Retina (tissue), 1 donor: ENCODE data around the gene PML.

ENCODE experiments used
- DNase-seq: peaks from one replicate; pipeline ENCODE4 v3.0.0-alpha.2; 2016

Gene PML, protein sequence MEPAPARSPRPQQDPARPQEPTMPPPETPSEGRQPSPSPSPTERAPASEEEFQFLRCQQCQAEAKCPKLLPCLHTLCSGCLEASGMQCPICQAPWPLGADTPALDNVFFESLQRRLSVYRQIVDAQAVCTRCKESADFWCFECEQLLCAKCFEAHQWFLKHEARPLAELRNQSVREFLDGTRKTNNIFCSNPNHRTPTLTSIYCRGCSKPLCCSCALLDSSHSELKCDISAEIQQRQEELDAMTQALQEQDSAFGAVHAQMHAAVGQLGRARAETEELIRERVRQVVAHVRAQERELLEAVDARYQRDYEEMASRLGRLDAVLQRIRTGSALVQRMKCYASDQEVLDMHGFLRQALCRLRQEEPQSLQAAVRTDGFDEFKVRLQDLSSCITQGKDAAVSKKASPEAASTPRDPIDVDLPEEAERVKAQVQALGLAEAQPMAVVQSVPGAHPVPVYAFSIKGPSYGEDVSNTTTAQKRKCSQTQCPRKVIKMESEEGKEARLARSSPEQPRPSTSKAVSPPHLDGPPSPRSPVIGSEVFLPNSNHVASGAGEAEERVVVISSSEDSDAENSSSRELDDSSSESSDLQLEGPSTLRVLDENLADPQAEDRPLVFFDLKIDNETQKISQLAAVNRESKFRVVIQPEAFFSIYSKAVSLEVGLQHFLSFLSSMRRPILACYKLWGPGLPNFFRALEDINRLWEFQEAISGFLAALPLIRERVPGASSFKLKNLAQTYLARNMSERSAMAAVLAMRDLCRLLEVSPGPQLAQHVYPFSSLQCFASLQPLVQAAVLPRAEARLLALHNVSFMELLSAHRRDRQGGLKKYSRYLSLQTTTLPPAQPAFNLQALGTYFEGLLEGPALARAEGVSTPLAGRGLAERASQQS

DNA sequence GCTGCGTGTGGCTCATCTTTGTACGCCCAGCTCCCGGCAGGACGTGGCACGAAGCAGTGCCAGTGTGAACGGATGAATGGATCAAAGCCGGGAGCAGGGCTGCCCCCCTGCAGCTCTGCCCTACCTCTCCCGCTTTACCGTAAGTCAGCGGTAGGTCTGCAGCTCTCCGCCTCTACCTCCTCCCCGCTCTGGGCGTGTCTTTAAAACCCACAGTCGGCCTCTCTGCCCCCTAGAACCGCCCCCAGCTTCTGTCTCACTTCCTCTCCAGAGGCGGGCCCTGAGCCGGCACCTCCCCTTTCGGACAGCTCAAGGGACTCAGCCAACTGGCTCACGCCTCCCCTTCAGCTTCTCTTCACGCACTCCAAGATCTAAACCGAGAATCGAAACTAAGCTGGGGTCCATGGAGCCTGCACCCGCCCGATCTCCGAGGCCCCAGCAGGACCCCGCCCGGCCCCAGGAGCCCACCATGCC, at the start of gene PML:
Gene PML, plus strand, starts transcription at position 304 of the 471 bp plus-strand sequence. Its CDS starts 97 bp downstream, at position 401.
- DNase-seq: peak; percentile 91

DNA sequence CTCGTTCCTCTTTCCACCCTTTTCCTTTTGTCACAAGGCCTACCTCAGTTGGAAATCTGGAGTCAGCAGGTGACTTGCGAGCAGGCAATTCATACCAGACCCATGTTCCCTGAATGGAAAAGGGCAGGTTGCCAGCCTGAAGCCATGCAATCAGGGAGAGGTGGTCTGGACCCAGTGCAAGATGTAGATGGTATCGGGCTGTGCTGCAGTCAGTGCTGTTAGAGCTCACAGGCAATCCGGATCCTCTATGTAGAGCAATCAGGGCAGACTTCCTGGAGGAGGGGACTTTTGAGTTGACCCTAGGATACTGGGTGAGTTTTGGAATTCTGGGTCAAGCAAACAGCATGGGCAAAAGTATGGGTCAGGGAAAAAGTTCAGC, 49.4 kb upstream of the PML start:
- DNase-seq: no peak

DNA sequence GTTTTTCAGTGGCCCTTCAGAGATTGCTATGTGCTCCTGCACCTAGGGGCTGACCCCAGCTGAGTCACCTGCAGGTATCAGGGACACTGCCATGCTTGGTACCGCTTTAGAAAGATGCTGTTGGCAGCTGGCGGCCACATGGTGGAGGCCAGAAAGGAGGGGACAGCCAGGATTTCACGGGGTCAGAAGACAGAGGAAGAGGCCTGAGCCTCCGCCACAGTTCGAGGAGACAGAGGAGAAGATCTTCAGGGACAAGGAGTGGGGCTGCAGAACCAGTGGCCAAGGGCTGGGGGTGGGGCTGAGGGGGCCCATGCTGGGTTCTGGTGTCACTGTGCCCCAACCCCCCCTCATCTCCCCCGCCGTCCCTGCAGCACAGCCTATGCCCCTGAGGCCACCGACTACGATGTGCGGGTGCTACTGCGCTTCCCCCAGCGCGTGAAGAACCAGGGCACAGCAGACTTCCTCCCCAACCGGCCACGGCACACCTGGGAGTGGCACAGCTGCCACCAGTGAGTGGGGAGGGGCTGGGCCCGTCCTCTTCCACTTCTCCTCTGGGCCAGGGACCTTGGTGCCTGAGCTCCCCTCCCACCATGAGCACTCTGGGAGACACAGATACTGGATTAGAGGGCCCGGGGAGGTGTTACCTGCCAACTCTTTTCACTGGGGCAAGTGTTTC, 48.3 kb upstream of the PML start:
- no peak for DNase-seq

DNA sequence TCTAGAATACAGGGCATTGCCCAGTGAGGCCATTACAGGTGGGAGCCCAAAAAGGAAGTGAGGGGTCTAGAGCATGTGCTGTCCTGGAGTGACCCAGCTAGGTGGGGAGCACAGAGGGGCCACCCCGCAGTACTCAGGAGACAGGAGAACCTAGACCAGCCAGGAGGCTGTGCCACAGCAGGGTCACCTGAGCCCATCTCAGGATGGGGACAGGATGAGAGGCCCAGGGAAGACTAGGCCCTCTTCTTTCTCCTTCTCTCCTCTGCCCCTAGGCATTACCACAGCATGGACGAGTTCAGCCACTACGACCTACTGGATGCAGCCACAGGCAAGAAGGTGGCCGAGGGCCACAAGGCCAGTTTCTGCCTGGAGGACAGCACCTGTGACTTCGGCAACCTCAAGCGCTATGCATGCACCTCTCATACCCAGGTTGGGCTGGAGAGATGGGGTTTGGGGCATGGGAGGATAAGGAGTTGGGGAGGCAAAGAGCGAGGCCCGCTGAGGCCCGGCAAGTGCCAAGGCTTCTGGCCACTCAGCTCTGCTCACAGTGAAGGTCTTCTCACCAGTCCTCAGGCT, 47.6 kb upstream of the PML start:
- DNase-seq: no peak

DNA sequence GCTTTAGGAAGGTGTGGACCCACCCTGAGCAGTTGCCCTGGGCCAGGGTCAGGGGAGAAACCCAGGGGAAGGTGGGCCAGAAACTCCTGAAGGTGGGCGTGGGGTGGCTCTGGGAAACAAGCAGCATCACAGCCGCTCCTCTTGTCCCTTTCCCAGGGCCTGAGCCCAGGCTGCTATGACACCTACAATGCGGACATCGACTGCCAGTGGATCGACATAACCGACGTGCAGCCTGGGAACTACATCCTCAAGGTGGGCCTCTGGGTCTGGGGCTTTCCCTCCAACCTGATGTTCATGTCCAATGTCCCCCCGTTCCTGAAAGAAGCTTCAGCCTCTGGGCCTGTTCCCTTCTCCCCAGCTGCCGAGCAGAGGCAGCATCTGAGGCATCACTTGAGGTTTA, 46.9 kb upstream of the PML start:
- DNase-seq: no peak

DNA sequence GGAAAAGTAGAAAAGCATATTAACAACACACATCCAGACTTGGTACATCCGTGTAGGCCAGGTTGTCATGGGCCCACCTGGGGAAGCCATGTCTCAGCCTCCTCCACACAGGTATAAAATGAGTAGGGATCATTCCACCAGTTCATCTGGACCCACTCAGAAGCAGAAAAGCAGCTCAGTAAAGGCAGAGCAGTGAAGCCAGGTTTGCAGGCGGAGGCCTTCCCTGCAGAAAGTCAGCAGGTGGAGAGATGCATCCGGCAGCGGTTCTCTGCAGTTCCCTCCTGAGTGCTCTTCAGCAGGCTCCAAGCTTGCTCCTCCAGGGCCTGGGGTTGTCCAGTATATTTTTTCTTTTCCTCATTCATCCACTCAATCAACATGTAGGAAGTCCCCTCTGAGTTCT, 46.1 kb upstream of the PML start:
- no peak for DNase-seq

DNA sequence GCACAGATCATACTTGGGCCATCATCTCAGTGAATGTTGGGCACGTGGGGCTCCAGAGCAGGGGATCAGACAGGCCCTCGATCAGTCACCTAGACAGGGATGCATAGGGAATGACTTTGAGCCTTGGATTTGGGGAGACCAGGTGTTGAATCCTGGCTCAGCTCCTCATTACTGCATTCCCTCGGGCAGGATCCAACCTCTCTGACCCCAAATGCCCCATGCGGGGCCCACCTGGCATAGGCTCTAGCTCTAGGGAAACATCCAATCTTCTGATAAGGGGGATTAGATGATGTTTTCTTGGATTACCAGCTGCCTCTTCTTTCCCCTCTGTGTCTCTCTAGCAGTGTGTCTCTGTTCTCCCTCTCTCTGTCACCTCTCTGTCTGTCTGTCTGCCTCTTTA, 45.5 kb upstream of the PML start:
- no peak for DNase-seq

DNA sequence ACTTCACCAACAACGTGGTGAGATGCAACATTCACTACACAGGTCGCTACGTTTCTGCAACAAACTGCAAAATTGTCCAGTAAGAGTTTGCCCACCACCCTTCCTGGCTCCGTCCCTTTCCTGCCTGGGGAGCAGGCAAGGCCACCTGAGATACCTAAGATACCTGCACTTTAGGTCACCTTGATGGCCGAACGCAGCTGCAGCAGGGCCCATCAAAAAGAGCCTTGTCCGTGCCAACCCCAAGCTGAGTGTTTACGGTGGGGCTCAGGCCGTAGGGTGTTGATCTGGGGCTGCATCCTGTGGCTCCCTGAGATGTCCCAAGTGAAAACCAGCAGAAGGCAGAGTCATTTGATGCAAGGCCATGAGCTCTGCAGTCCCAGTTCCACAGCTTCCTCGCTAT, 45.0 kb upstream of the PML start:
- DNase-seq: no peak

DNA sequence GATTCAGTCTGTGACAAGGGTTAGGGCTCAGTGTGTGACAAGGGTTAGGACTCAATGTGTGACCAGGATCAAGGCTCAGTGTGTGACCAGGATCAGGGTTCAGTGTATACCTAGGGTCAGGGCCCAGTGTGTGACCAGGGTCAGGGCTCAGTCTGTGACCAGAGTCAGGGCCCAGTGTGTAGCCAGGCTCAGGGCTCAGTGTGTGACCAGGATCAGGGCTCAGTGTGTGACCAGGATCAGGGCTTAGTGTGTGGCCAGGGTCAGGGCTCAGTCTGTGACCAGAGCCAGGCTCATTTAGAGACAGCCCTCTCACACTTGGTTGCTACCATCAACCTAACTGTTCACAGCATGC, 44.1 kb upstream of the PML start:
- DNase-seq: no peak

DNA sequence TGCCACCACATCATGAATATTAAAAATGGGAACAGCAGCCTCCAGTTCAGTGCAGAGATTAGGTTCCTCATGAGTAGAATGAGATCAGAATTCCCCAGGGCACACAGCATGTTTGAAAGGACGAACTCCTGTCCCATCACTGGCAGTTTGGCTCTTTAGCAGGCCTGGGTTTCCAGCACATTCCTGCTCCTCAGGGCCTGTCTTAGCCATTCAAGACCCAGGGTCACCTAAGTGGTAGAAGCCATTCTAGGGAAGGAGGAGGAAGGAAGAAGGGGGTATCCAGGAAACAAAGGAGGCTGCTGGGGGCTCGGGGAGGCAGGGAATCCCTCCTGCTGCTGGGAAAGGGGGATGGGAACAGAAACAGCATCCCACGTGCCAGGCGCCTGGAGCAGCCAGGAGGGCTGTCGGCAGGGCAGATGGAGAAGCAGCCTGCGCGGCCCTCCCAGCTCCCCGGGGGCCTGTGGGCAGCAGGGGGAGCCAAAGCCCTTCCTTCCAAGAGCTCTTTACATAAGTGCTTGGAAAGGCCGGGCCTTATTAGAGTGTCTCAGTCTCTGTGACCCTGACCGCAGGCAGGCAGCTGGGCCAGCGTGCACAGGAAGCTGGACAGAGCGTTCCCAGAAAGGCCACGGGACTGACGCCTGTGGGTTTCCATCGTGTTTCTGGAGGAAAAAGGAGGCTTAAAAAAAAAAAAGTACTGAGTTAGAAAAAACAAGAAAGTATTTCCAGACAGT, 43.5 kb upstream of the PML start:
- DNase-seq: peak; percentile 94

DNA sequence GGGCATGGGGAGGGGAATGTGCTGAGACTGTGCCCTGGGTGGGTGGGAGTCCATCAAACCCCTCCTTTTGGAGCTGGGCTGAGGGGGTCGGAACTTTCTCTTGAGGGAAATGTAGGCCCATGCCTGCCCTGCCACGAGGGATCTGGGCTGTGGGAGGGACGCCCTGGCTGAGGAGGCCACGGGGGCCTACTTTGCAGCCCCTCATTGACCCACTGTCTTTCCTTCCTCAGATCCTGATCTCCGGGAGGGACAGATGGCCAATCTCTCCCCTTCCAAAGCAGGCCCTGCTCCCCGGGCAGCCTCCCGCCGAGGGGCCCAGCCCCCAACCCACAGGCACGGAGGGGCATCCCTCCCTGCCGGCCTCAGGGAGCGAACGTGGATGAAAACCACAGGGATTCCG, 42.9 kb upstream of the PML start:
- no peak for DNase-seq

DNA sequence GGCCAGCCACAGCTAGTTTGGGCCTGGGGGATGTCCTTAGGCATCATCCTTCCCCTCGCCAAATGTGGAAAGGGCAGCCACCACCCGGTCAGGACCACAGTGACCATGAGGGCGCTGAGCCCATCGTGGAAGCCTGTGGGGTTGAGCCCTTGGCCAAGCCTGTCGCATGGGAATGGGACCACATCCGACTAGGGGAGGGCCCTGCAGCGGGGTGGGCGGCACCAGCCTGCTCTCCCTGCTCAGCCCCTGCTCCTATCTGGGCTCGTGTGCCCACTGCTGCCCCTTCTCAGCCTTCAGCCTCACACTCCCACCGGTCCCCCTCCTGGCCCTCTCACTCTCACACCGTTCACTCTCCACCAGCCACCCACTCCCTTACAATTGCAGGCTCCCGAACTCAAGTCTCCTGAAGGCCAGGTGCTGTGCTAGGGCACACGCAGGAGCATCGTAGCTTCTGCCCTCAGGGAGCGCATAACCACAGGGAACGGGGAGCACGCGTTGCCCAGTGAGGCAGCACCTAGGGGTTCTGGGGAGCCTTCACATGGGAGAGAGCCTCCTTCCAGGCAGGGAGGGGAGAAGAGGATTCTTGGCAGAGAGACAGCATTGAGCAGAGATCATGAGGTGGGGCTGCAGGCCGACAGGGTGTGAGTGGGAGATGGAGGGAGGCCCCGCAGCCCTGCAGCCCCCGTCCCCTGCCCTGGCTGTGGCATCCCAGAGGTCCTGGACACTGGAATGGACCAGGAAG, 42.2 kb upstream of the PML start:
- no peak for DNase-seq

DNA sequence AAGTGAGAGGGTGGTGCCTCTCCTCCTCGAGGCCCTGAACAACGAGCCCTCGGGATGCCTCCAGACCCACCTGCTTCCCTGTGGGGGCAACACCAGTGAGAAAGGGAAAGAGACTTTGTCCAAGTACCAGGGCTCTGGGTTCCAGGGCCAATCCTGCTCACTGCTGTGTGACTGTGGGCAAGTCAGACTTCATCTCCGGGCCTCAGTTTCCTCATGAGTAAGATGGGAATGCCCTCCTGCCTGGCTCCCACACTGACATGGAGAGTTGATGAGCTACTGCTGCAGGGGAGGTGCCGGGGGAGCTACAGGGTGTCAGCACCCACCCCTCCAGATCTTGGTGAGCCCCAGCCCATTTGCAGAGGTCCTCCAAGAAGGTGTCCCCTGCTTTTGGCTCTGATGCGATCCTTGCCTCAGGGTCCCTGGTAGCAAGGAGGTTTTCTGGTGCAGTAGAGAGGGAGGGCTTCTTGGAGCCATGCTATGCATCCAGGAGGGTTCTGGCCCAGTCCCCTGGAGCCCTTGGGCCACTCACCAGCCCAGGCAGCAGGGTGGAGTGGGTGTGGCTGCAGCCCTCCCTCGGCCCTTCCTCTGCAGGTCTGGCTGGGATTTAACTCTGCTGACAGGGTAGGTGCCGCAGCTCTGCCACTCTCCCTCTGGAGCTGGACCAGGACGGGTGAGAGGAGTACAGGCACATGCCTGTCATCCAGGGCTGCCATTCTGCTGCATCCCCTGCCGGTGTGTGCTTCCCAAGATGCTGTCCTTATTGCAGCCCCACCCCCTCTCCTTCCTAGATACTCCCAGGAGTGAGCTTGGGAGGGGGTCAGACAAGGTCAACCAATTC, 41.4 kb upstream of the PML start:
- no peak for DNase-seq

DNA sequence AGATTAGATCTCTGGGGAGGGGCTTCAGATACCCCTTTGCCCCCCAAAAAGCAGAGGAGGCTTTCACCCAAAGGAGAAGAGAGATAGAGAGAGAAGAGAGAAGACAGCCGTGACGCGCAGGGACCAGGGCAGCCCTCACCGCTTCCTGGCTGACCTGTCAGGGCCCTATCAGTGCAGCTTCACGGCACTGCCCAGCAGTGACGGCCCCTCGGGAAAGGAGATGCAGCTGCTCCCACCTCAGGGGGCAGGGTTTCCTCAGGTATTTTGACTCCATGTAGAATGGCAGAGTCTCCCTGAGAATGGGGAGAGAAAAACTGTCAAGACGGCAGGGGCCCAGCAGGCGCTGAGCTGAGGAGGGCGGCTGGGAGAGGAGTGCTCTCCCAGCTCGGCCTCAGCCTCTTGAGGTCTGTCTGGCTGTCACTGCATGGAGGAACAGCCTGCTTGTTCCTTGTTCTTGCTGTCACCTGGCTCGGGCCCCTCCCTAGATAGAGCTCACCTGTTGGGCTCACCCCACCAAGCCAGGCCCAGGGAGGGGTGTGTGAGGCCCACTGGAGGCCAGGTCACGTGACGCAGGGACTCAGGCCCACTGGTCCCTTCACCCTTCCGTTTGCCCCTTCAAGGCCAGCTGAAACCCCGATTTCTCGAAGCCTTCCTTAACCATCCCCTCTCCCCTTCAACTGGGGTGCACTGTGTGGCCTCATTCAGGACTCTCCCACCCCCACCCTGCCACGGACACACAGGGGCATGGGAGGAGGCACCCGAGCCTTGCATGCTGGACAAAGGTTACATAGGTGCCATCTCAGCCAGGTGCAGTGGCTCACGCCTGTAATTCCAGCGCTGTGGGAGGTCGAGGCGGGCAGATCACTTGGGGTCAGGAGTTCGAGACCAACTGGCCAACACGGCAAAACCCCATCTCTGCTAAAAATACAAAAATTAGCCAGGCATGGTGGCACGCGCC, 40.0 kb upstream of the PML start:
- no peak for DNase-seq

DNA sequence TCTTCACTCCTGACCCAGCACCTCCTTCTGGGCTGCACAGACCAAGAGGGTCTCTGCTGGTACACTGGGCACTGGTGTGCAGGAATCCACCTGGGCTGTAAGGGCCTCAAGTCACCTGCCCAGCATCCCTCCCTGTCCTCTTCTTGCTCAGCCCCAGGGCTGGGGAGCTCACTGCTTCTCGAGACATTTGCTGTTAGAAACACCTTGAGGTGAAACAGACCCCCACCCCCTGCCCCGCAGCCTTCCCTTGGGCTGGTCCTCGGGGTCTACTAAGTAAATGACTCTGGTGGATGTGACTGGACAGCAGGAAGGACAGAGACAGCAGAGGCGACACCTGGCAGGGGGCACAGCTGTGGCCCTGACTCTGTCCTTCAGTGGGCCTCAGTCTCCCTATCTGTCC, 39.2 kb upstream of the PML start:
- DNase-seq: no peak

DNA sequence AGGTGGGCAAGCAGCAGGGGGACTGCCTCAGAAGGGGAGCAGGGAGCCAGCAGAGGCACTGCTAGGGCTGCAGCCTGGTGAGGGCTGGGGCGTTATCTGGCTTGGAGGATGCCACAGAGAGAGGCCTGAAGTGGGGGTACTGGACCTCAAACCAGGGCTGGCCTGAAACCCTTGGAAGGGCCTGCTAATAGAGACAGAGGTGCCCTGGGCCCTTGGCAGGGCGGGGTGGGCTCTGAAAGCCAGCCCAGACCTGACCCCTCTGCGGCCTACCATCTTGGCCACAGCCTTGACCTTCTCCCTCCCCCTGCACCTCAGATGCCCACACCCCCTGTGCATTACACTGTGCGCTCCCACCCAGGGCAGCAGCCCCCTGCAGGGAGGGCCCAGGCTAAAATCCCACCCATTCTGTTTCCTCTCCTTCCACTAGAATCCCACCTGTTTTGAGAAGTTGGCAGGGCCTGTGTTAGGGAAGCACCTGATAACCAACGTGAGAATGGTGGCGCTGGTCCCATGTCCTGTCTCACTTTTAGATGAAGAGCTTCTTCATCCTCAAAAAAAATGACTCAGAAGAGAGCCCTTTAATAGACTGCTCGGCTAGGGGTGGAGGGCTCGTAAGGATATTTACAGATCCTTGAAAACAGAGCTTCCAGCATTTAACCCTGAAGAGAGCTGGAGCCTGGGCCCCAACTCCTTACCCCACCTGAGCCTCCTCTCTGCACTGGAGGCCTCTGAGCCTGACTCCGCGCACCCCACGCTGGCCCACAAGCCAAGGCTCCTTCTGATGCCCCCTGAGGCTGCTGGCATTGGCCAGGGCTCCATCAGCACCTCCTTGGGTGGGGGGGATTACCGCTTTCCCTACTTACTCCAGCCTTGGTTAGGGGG, 38.4 kb upstream of the PML start:
- DNase-seq: no peak

DNA sequence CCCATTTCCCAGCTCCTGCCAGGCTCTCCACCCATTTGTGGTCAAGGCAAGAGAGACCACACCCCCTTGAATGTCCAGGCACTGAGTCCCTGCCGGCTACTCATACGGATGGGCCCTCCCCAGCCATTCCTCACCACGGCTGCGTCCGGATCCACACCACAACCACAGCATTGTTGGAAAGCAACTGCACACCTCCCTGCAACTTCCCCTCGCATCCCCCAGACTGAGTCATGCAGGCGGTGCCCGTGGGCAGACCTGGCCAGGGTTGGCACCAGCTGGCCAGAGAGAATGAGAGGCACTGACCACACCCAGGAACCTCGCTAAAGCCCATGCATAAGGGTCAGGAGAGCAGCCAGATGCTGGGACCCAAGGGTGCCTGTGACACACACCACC, 37.8 kb upstream of the PML start:
- DNase-seq: no peak

DNA sequence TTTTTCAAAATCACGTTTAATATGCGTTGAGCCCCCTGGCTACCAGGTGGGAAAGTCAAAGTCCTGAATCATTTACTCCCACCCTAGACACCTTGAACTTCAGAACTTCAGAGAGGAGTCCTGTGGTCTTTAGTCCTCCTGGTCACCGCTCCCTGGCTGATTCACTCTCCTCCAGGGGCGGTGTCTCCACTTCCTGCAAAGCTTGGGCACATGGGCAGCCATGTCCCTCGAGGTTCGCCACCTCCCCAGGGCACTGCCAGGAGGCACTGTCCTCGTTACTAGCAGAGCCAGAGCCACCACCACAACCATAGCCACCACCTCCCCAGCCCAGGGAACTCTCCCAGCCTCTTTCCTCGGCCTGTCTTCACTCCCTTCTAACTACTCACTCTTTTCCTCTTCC, 37.2 kb upstream of the PML start:
- no peak for DNase-seq

DNA sequence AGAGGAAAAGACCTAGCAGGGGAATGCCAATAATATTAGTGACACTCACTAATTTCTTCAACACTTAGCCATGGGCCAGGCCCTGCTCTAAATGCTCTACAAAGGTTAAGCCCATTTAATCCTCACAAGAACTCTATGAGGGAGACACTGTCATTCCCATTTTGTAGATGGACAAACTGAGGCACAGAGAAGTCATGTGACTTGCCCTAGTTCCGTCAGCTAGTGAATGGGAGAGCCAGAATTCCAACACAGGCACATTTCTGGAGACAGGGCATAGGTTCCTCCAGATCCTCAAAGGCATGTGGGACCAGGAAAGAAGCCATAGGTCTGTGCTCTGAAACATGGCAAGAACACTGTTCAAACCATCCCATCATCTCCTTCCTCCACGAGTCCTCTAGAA, 36.7 kb upstream of the PML start:
- no peak for DNase-seq
